HG03139 (cell line): Measurements from ENCODE around the gene GPR89B.
A peak's percentile ranks its signal among the peaks of the same experiment; 100 is the strongest.
"Not testable (repeated sequence)": the region's sequence is repeated elsewhere in the genome, so short reads cannot be mapped to it uniquely, and the experiment has no call there.

Experiments
- ATAC-seq: cut with Tn5 transposase; IDR thresholded peaks from one replicate; pipeline ENCODE4 v1.9.1; 2021; ENCODE audit not compliant: unreplicated experiment

GPR89B gene

GRCh38 chr1:148027004-148027403, 98.8 kb downstream of the GPR89B start:
- ATAC-seq, result not testable (repeated sequence)

GRCh38 chr1:148032247-148032646, 104.0 kb downstream of the GPR89B start:
- ATAC-seq, result not testable (repeated sequence)

GRCh38 chr1:148032690-148033089, 104.5 kb downstream of the GPR89B start:
- ATAC-seq, result not testable (repeated sequence)

- not testable (repeated sequence) for ATAC-seq
Measured at GRCh38 chr1:148033147-148033546, 104.9 kb downstream of the GPR89B start.

- peak; percentile 18 for ATAC-seq
Measured at GRCh38 chr1:148037850-148038461, 109.7 kb downstream of the GPR89B start.

GRCh38 chr1:148038462-148039333, 110.5 kb downstream of the GPR89B start:
- ATAC-seq, result peak; percentile 87
